ENCODE data around the gene S100Z.

DNA sequence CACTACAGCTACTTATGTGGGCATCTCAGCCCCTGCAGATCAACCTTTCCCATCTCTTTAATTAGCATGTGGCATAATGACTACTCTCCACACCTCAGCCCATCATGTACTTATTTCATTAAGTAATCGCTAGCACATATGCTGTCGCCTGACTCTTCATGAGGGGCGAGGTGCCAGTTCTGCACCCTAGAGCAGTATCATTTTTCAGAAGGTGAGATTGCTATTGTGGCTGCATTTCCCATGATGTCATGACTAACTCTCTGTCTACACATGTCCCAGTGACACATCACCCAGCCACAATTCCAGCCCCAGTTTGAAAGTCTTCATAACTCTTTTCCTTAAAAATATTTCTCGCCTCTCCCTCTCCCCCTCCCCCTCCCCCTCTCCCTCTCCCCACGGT is 38.6 kb upstream of the S100Z start:
- no peak for TF ChIP-seq POLR2AphosphoS5 (IDR thresholded peaks at IDR 0.05; ENCODE audit: low read depth, low read length)
- TF ChIP-seq MAFK (IDR thresholded peaks at IDR 0.05; ENCODE audit: low read depth, low read length): no peak
- TF ChIP-seq HDAC2 (IDR thresholded peaks at IDR 0.05; ENCODE audit: borderline replicate concordance in 1 of 2, low read depth in 2 of 2, low read length in 2 of 2): no peak
- no peak for TF ChIP-seq EP300 (IDR thresholded peaks at IDR 0.05; ENCODE audit: borderline replicate concordance in 1 of 2, low read depth in 2 of 2, low read length in 2 of 2)
- TF ChIP-seq SP1 (IDR thresholded peaks at IDR 0.05; ENCODE audit: low read depth, low read length): no peak
- no peak for TF ChIP-seq POLR2A (IDR thresholded peaks at IDR 0.05; ENCODE audit: control extremely low read depth in 1 of 2, low read depth in 2 of 2, low read length in 2 of 2)
- TF ChIP-seq RNF2 (IDR thresholded peaks at IDR 0.05; ENCODE audit: borderline replicate concordance, low read depth, low read length, missing control alignments, poor library complexity, severe bottlenecking): no peak
- no peak for TF ChIP-seq RAD21 (IDR thresholded peaks at IDR 0.05 in 1 of 2, conservative IDR thresholded peaks at IDR 0.05 in 1 of 2; ENCODE audit: low read depth in 2 of 2, low read length in 2 of 2)
